Esophagus squamous epithelium (tissue), 4 donors: ENCODE results near the gene THYN1.

Source experiments
- CTCF ChIP-seq, 6 experiments: fragments of 450-650 bp in 4 of 6; fragments of 200-600 bp in 2 of 6; sonication (generic) in 2 of 6; IDR thresholded peaks; one replicate each; pipeline ENCODE4 v1.5.1; 2016 to 2019; ENCODE audit warnings: antibody characterized with exemption in 6 of 6, mild to moderate bottlenecking in 4 of 6, moderate library complexity in 4 of 6
- POLR2A ChIP-seq, 4 donors: fragments of 450-650 bp; IDR thresholded peaks; one replicate each; pipeline ENCODE4 v1.6.1; 2017; ENCODE audit warnings: antibody characterized with exemption in 4 of 4, mild to moderate bottlenecking in 4 of 4, moderate library complexity in 3 of 4

- TF ChIP-seq CTCF (IDR thresholded peaks at IDR 0.05), result no peak
- no peak for TF ChIP-seq POLR2A (IDR thresholded peaks at IDR 0.05)
Observed at GRCh38 chr11:134246678-134247077, 6.5 kb downstream of the THYN1 start.
